C4-2B (cell line): Measurements from ENCODE around the gene CSH2.
A peak's percentile ranks its signal among the peaks of the same experiment; 100 is the strongest.
"Not testable (repeated sequence)": the region's sequence is repeated elsewhere in the genome, so short reads cannot be mapped to it uniquely, and the experiment has no call there.

ENCODE experiments used
- H3K27ac ChIP-seq: fragments of 450-650 bp; 2 replicates; pipeline ENCODE4 v1.5.1; 2017
- CTCF ChIP-seq: fragments of 450-650 bp; conservative IDR thresholded peaks from 2 replicates; pipeline ENCODE4 v1.5.1; 2017; ENCODE audit warnings: mild to moderate bottlenecking
- ZFX ChIP-seq: fragments of 450-650 bp; IDR thresholded peaks from 2 replicates; pipeline ENCODE4 v1.6.1; 2017

CSH2 gene

GRCh38 chr17:63874061-63874626 lies 667 bp upstream of the CSH2 start:
- TF ChIP-seq CTCF: peak; percentile 23; the same call in 1 of the 2 replicates
- H3K27ac ChIP-seq: not testable (repeated sequence)

- not testable (repeated sequence) for H3K27ac ChIP-seq
These were observed 1.7 kb downstream of the CSH2 start for GRCh38 chr17:63871646-63872365.

DNA sequence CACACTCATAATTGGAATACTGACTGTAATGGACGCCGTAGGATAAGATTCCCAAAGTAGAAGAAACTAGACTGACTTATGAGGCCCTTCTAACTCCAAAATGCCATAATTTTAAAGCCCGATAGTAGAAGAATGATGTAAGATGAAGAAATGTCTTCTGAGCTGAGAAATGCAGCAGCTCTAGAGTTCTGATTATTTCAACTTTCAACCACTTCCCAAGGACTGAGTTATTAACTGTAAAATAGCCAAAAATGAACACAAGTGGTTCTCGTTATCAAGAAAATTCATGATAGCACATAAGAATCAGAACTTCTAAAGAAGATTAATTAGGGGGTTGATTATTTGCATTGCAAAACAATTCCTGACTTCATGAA lies 3.2 kb downstream of the CSH2 start:
- H3K27ac ChIP-seq: not testable (repeated sequence)

- H3K27ac ChIP-seq: not testable (repeated sequence)
- TF ChIP-seq CTCF: peak; percentile 17
These were observed 3.8 kb downstream of the CSH2 start for GRCh38 chr17:63869491-63870291.

DNA sequence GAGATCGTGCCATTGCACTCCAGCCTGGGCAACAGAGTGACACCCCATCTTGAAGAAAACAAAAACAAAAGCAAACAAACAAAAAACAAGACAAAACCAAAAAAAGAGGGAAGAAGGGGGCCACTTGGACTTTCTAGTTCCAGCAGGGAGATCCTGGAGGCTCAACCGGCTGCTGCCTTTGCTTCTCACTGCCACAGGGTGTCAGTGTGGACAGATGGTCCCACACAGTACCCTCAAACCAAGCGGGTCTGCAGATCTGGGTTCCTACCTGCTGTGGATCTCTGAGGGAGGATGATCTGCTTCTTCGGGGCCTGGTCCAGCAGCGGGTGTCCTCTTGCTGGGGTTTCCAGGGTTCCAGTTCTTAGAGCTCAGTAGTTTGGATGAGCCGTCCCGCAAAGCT lies 6.9 kb downstream of the CSH2 start:
- not testable (repeated sequence) for H3K27ac ChIP-seq
- peak; percentile 20; the same call in 1 of the 2 replicates for TF ChIP-seq CTCF

GRCh38 chr17:63859257-63859656 lies 14.2 kb downstream of the CSH2 start:
- TF ChIP-seq ZFX: no peak
- H3K27ac ChIP-seq: no peak overlapping the region

- H3K27ac ChIP-seq: not testable (repeated sequence)
These were observed 17.1 kb downstream of the CSH2 start for GRCh38 chr17:63856425-63856824.

GRCh38 chr17:63855185-63855584 lies 18.3 kb downstream of the CSH2 start:
- no peak overlapping the region for H3K27ac ChIP-seq
- TF ChIP-seq CTCF (no peak), ZFX (no peak)

DNA sequence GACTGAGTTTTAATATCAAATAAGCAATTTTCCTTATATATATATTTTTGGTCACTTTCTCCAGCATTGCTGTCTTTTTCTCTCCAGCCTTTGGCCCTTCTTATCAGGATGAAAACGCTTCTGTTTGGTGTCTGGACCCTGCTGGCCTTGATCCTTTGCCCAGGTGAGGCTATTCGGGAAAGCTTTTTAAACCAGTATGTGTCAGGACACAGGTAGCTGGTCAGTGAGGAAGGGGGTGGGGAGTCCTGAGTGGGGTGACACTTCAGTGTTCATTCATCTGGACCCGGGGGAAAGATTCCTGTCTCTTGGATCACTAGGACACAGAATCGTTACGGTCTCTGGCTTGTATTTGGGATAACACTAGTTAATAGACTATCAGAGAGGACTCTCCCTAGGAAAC lies 18.8 kb downstream of the CSH2 start:
- no peak overlapping the region for H3K27ac ChIP-seq
- TF ChIP-seq CTCF (no peak), ZFX (no peak)
